Ishikawa (cell line): ENCODE results near the gene DPH2.
A peak's percentile ranks its signal among the peaks of the same experiment; 100 is the strongest.

Experiments used
- CEBPB ChIP-seq: IDR thresholded peaks from 2 replicates; pipeline ENCODE4 v1.6.1; 2012
- CREB1 ChIP-seq: IDR thresholded peaks from 2 replicates; pipeline ENCODE4 v1.6.1; 2012; ENCODE audit warnings: low read depth
- EGR1 ChIP-seq: IDR thresholded peaks from 2 replicates; pipeline ENCODE4 v1.6.1; 2012
- EP300 ChIP-seq: IDR thresholded peaks from 2 replicates; pipeline ENCODE4 v1.6.1; 2012; ENCODE audit warnings: borderline replicate concordance
- FOXM1 ChIP-seq: IDR thresholded peaks from 2 replicates; pipeline ENCODE4 v1.6.1; 2012; ENCODE audit warnings: low read depth, borderline replicate concordance
- NFIC ChIP-seq: IDR thresholded peaks from 2 replicates; pipeline ENCODE4 v1.6.1; 2012
- RAD21 ChIP-seq: IDR thresholded peaks from 2 replicates; pipeline ENCODE4 v1.6.1; 2012; ENCODE audit warnings: low read depth
- TAF1 ChIP-seq: IDR thresholded peaks from 2 replicates; pipeline ENCODE4 v1.6.1; 2012; ENCODE audit warnings: low read depth, mild to moderate bottlenecking
- TCF12 ChIP-seq: IDR thresholded peaks from 2 replicates; pipeline ENCODE4 v1.6.1; 2012; ENCODE audit warnings: low read depth
- TEAD4 ChIP-seq: IDR thresholded peaks from 2 replicates; pipeline ENCODE4 v1.6.1; 2012
- YY1 ChIP-seq: IDR thresholded peaks from 2 replicates; pipeline ENCODE4 v1.6.1; 2012; ENCODE audit warnings: low read depth
- ZBTB7A ChIP-seq: IDR thresholded peaks from 2 replicates; pipeline ENCODE4 v1.6.1; 2012; ENCODE audit warnings: low read depth
- TF ChIP-seq, protein P1 (sequence below): IDR thresholded peaks from 2 replicates; pipeline ENCODE4 v1.6.1; 2012; ENCODE audit warnings: low read depth, mild to moderate bottlenecking
- TF ChIP-seq, protein P2 (sequence below): IDR thresholded peaks from 2 replicates; pipeline ENCODE4 v1.6.1; 2012
- TF ChIP-seq, protein P3 (sequence below): IDR thresholded peaks from 2 replicates; pipeline ENCODE4 v1.6.1; 2012

Gene DPH2

DNA sequence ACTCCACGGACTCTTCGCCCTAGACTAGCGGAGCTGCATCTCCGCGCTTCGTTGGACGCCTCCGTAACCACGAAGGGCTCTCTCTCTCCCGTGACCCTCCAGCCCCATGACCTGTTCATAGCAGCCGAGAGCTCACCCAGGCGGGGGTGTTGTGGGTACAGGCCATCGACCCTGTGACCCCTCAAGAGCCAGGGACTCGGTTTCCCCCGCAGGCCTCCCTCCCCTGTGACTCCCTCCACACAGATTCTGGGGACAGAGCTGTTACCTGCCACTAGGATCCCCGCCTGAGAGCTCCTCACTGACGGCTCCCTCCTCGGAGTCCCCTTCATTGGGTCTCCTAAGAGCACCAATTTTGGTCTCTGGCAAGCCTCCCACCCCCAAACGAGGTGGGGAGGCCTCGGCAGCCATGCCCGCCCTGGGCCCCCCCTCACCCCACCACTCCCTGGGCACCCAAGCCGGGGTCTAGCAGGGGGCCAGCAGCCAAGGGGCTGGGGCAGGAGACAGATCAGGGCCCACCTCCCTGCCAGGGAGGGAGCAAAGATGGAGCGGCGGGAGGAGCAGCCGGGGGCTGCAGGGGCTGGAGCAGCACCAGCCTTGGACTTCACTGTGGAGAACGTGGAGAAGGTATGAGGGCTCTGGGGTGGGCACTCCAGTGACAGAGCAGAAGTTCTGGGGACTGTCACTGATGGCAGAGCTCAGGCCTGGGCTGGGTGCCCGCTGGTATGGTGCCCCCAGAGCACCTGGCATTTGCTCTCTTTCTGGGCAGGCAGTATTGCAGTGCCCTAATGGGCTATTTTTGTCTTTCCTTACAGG lies 22.5 kb upstream of the DPH2 start:
- no peak for TF ChIP-seq FOXM1
- TF ChIP-seq NFIC: no peak
- TF ChIP-seq, protein P1, sequence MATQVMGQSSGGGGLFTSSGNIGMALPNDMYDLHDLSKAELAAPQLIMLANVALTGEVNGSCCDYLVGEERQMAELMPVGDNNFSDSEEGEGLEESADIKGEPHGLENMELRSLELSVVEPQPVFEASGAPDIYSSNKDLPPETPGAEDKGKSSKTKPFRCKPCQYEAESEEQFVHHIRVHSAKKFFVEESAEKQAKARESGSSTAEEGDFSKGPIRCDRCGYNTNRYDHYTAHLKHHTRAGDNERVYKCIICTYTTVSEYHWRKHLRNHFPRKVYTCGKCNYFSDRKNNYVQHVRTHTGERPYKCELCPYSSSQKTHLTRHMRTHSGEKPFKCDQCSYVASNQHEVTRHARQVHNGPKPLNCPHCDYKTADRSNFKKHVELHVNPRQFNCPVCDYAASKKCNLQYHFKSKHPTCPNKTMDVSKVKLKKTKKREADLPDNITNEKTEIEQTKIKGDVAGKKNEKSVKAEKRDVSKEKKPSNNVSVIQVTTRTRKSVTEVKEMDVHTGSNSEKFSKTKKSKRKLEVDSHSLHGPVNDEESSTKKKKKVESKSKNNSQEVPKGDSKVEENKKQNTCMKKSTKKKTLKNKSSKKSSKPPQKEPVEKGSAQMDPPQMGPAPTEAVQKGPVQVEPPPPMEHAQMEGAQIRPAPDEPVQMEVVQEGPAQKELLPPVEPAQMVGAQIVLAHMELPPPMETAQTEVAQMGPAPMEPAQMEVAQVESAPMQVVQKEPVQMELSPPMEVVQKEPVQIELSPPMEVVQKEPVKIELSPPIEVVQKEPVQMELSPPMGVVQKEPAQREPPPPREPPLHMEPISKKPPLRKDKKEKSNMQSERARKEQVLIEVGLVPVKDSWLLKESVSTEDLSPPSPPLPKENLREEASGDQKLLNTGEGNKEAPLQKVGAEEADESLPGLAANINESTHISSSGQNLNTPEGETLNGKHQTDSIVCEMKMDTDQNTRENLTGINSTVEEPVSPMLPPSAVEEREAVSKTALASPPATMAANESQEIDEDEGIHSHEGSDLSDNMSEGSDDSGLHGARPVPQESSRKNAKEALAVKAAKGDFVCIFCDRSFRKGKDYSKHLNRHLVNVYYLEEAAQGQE: no peak
- no peak for TF ChIP-seq EP300
- TF ChIP-seq TCF12: 0 out of 2 replicates have a peak, but pooled peaks have one; percentile 9
- no peak for TF ChIP-seq RAD21
- peak; percentile 45; the same call in 1 of the 2 replicates for TF ChIP-seq ZBTB7A

DNA sequence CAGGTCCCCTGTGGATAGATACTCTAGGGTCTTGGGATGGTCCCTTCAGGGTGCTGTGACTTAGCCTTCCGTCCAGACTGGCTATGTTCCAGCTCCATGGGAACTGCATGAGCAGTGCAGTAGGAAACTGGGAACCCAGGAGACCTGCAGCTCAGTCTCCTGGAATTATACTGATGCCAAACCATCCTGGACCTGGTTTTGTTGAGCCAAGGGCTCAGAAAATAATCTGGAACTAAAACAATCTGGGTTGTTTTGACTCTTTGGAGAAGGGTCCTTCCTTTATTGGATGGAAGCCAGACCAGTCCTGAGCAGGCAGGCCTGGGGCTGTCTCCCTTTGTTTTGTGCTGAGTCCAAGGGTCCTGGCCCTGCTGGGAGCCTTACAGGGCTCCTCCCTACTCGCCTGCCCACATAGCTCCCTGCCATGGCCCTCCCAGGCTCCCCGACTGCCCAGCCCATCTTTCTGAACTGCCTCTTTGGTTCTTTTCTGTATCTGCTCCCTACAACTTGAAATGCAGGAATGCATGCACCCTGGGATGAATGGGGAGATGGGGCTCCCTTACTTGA lies 21.9 kb upstream of the DPH2 start:
- TF ChIP-seq CREB1 (no peak), TAF1 (no peak), FOXM1 (no peak), YY1 (no peak), NFIC (no peak), TCF12 (no peak), ZBTB7A (no peak), TEAD4 (no peak)
- TF ChIP-seq, protein P2, sequence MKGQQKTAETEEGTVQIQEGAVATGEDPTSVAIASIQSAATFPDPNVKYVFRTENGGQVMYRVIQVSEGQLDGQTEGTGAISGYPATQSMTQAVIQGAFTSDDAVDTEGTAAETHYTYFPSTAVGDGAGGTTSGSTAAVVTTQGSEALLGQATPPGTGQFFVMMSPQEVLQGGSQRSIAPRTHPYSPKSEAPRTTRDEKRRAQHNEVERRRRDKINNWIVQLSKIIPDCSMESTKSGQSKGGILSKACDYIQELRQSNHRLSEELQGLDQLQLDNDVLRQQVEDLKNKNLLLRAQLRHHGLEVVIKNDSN: no peak
- TF ChIP-seq, protein P1: no peak

DNA sequence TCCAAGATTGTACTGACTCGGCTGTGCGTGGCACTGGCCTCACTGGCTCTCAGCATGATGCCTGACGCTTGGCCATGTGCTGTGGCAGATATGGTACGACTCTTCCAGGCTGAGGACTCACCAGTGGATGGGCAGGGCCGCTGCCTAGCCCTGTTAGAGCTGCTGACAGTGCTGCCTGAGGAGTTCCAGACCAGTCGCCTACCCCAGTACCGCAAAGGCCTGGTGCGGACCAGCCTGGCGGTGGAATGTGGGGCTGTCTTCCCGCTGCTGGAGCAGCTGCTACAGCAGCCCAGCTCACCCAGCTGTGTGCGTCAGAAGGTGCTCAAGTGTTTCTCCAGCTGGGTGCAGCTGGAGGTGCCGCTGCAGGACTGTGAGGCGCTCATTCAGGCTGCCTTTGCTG lies 20.1 kb upstream of the DPH2 start:
- no peak for TF ChIP-seq TAF1
- TF ChIP-seq, protein P1: no peak
- TF ChIP-seq CEBPB: no peak
- no peak for TF ChIP-seq ZBTB7A
- TF ChIP-seq NFIC: no peak
- TF ChIP-seq CREB1: no peak
- no peak for TF ChIP-seq TCF12
- TF ChIP-seq EP300: no peak
- no peak for TF ChIP-seq TEAD4
- TF ChIP-seq YY1: no peak
- TF ChIP-seq EGR1: no peak
- TF ChIP-seq, protein P3, sequence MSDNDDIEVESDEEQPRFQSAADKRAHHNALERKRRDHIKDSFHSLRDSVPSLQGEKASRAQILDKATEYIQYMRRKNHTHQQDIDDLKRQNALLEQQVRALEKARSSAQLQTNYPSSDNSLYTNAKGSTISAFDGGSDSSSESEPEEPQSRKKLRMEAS: no peak

DNA sequence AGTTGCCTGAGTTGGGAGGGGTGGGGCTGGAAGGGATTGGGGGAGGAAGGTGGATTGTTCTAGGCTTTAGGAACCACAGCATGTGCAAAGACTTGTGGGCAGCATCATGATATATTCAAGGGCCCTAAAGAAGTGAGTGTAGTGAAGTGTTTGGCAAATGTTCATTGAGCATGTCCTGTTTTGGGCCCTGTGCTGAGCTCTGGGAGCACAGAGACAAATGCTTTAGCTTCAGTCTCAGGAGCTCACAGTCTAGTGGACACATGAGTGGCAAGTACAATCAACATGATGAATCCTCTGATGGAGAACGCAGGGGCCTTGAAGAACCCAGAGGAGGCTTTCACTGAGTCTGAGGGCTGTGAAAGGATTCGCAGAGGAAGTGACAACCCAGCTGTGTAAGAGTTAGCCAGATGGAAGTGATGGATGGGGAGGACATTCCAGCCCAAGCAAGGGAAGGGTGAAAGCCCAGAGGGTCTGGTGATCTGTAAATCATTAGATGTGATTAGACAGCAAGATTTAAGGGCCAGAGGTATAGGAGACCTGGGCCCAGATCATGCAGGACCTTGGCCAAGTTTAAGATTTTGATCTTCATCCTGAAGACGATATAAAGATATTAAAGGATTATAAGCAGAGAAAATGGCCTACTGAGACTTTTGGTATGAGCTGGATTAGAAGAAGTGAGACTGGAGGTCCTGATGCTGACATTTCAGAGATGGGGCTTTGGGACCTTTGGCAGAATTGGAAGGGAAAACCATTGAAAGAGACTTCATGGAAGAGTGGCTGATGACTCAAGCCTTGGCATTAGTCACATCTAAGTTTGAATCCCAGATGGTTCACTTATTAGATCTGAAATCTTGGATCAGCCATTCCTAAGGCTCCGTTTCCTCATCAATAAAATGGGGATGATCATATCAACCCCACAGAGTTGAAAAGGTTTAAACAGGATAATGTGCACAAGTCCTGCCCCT lies 18.5 kb upstream of the DPH2 start:
- TF ChIP-seq CEBPB (no peak), FOXM1 (no peak), RAD21 (no peak), NFIC (no peak), YY1 (no peak), TEAD4 (no peak), ZBTB7A (no peak), EP300 (no peak), TAF1 (no peak)
- TF ChIP-seq, protein P3: no peak
